Osteoblast (primary cell): Measurements from ENCODE around the gene ASCL5. TPM values are rescaled to one million over a fixed set of nuclear protein-coding genes. Genes with fewer than 3 reads are reported as not detected.
A peak's percentile ranks its signal among the peaks of the same experiment; 100 is the strongest.

Experiments used
- DNase-seq: peaks from one replicate; pipeline ENCODE4 v3.0.0; 2011; ENCODE audit warnings: low spot score, mixed read lengths; ENCODE audit not compliant: insufficient read length; ENCODE audit errors: missing footprints
- H2AFZ ChIP-seq: 2 replicates; pipeline ENCODE4 v1.6.0; 2011; ENCODE audit warnings: mild to moderate bottlenecking, low read length
- H3K27ac ChIP-seq: 2 replicates; pipeline ENCODE4 v1.5.1; 2011; ENCODE audit warnings: mild to moderate bottlenecking, low read depth, low read length, moderate library complexity
- H3K27me3 ChIP-seq: 2 replicates; pipeline ENCODE4 v1.6.0; 2012; ENCODE audit warnings: mild to moderate bottlenecking, control low read depth, inconsistent platforms, low read length, moderate library complexity; ENCODE audit not compliant: insufficient read depth
- H3K36me3 ChIP-seq: 2 replicates; pipeline ENCODE4 v1.5.1; 2011; ENCODE audit warnings: mild to moderate bottlenecking, low read length, control low read depth, moderate library complexity; ENCODE audit not compliant: insufficient read depth
- H3K4me1 ChIP-seq: 2 replicates; pipeline ENCODE4 v1.5.1; 2011; ENCODE audit warnings: mild to moderate bottlenecking, low read length, control low read depth, moderate library complexity; ENCODE audit not compliant: insufficient read depth
- H3K4me2 ChIP-seq: 2 replicates; pipeline ENCODE4 v1.6.0; 2011; ENCODE audit warnings: mild to moderate bottlenecking, low read length; ENCODE audit not compliant: insufficient read depth
- H3K4me3 ChIP-seq: fragments of 200-600 bp; sonication (generic); 3 replicates; pipeline ENCODE4 v1.5.1; 2012; ENCODE audit warnings: mild to moderate bottlenecking, low read length, inconsistent platforms; ENCODE audit not compliant: insufficient read depth
- H3K79me2 ChIP-seq: 2 replicates; pipeline ENCODE4 v1.6.0; 2012; ENCODE audit warnings: mild to moderate bottlenecking, low read length, control low read depth, inconsistent platforms; ENCODE audit not compliant: insufficient read depth
- H3K9me3 ChIP-seq: 2 replicates; pipeline ENCODE4 v1.5.1; 2011; ENCODE audit warnings: low read depth, low read length, control low read depth
- H4K20me1 ChIP-seq: 2 replicates; pipeline ENCODE4 v1.6.0; 2012; ENCODE audit warnings: mild to moderate bottlenecking, low read length, control low read depth; ENCODE audit not compliant: insufficient read depth
- total RNA-seq: library from RNA; depleted of rRNA; stranded (reverse); fragments of >200 nt; gene quantifications from 2 replicates; pipeline ENCODE4 v1.2.3, GENCODE V29; 2012
- TF ChIP-seq, protein P1 (sequence below): IDR thresholded peaks from 2 replicates; pipeline ENCODE4 v1.5.1; 2011; ENCODE audit warnings: mild to moderate bottlenecking, low read depth, low read length, moderate library complexity; ENCODE audit errors: extremely low read depth

Gene ASCL5
- total RNA-seq, 1 donor, result not detected

DNA sequence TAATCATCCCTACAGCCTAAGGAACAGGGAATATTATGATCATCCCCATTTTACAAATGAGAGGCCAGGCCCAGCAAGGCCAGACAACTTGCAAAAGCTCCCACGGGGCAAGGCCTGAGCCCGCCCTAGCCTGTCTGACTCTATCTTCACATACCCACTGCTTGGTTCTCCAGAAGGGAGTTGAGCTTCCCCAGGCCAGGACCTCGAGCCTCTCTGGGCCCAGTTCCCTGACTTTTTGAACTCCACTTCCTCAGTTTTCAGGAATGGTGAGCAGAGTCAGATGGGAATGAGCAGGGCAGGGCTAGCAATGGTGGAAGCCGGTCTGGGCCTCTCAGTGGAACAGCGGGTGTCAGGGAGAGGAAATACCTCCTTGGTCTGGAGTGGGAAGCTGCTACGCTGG lies 54.1 kb downstream of the ASCL5 start:
- H3K27ac ChIP-seq, result no peak overlapping the region
- no peak overlapping the region for H3K4me2 ChIP-seq
- no peak overlapping the region for H3K4me3 ChIP-seq
- H3K4me1 ChIP-seq, result no peaks in the 10 kb centered on the region
- no peak for DNase-seq
- H3K36me3 ChIP-seq, result no peaks in the 10 kb centered on the region
- no peaks in the 10 kb centered on the region for H3K79me2 ChIP-seq
- no peaks in the 10 kb centered on the region for H4K20me1 ChIP-seq
- H2AFZ ChIP-seq, result no peak overlapping the region
- H3K27me3 ChIP-seq, result peaks cover 29% of the 10 kb centered on the region
- no peaks in the 10 kb centered on the region for H3K9me3 ChIP-seq
- TF ChIP-seq, protein P1, sequence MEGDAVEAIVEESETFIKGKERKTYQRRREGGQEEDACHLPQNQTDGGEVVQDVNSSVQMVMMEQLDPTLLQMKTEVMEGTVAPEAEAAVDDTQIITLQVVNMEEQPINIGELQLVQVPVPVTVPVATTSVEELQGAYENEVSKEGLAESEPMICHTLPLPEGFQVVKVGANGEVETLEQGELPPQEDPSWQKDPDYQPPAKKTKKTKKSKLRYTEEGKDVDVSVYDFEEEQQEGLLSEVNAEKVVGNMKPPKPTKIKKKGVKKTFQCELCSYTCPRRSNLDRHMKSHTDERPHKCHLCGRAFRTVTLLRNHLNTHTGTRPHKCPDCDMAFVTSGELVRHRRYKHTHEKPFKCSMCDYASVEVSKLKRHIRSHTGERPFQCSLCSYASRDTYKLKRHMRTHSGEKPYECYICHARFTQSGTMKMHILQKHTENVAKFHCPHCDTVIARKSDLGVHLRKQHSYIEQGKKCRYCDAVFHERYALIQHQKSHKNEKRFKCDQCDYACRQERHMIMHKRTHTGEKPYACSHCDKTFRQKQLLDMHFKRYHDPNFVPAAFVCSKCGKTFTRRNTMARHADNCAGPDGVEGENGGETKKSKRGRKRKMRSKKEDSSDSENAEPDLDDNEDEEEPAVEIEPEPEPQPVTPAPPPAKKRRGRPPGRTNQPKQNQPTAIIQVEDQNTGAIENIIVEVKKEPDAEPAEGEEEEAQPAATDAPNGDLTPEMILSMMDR, result no peak

- peak; percentile 77 for DNase-seq
- H3K4me1 ChIP-seq, result no peaks in the 10 kb centered on the region
- TF ChIP-seq, protein P1, result no peak
- H3K36me3 ChIP-seq, result no peaks in the 10 kb centered on the region
- no peak overlapping the region for H3K4me2 ChIP-seq
- no peaks in the 10 kb centered on the region for H3K9me3 ChIP-seq
- peaks cover 33% of the 10 kb centered on the region for H3K27me3 ChIP-seq
- no peaks in the 10 kb centered on the region for H4K20me1 ChIP-seq
- no peak overlapping the region for H3K27ac ChIP-seq
- no peak overlapping the region for H3K4me3 ChIP-seq
- H3K79me2 ChIP-seq, result no peaks in the 10 kb centered on the region
- H2AFZ ChIP-seq, result no peak overlapping the region
Measured at GRCh38 chr1:201072149-201072548, 54.8 kb downstream of the ASCL5 start.

DNA sequence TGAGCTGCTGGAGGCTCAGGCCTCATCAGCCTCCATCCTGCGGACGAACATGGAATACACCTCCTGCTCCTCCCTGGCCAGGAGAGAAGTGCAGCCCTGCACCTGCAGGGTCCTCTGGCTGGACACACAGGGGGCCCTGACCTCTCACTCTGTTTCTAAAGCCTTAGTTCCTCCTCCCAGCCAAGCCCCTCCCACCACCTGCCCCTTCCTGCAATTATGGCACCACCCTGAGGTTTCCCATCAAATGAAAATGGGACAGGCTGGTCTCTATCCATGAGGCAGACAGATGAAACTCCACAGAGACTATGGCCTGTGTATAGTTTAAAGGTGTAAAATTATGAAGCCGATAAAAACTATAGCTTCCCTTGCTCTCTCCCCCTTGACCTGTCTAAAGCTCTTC lies 57.3 kb downstream of the ASCL5 start:
- no peaks in the 10 kb centered on the region for H3K36me3 ChIP-seq
- DNase-seq, result no peak
- H4K20me1 ChIP-seq, result no peaks in the 10 kb centered on the region
- H3K9me3 ChIP-seq, result no peaks in the 10 kb centered on the region
- H3K4me3 ChIP-seq, result no peak overlapping the region
- H2AFZ ChIP-seq, result no peak overlapping the region
- no peaks in the 10 kb centered on the region for H3K79me2 ChIP-seq
- H3K4me1 ChIP-seq, result no peaks in the 10 kb centered on the region
- H3K27ac ChIP-seq, result no peak overlapping the region
- TF ChIP-seq, protein P1, result no peak
- H3K4me2 ChIP-seq, result no peak overlapping the region
- peaks cover 26% of the 10 kb centered on the region for H3K27me3 ChIP-seq

GRCh38 chr1:201068976-201069375 lies 58.0 kb downstream of the ASCL5 start:
- peaks cover 27% of the 10 kb centered on the region for H3K27me3 ChIP-seq
- no peaks in the 10 kb centered on the region for H4K20me1 ChIP-seq
- H3K36me3 ChIP-seq, result no peaks in the 10 kb centered on the region
- DNase-seq, result peak; percentile 73
- no peaks in the 10 kb centered on the region for H3K9me3 ChIP-seq
- H2AFZ ChIP-seq, result no peak overlapping the region
- TF ChIP-seq, protein P1, result no peak
- no peak overlapping the region for H3K4me2 ChIP-seq
- H3K79me2 ChIP-seq, result no peaks in the 10 kb centered on the region
- H3K4me3 ChIP-seq, result no peak overlapping the region
- H3K27ac ChIP-seq, result no peak overlapping the region
- H3K4me1 ChIP-seq, result no peaks in the 10 kb centered on the region
